HFF-Myc (cell line): ENCODE measurements around the gene ATG5.
"Not testable (repeated sequence)": the region's sequence is repeated elsewhere in the genome, so short reads cannot be mapped to it uniquely, and the experiment has no call there.

Source experiments
- DNase-seq: peaks from one replicate; pipeline ENCODE4 v3.0.0-alpha.2; 2011; ENCODE audit warnings: low read depth; ENCODE audit errors: extremely low read depth
- H3K4me3 ChIP-seq: replicated peaks from 2 replicates; pipeline ENCODE4 v1.5.1; 2011; ENCODE audit warnings: low read depth, mild to moderate bottlenecking, control low read depth, low read length
- CTCF ChIP-seq: IDR thresholded peaks from 2 replicates; pipeline ENCODE4 v1.5.1; 2012; ENCODE audit warnings: mild to moderate bottlenecking, low read depth, low read length, control low read depth; ENCODE audit errors: missing control alignments

The ATG5 gene

GRCh38 chr6:106244521-106244920 lies 81.0 kb downstream of the ATG5 start:
- TF ChIP-seq CTCF = no peak
- no peak for DNase-seq
- no peak overlapping the region for H3K4me3 ChIP-seq

GRCh38 chr6:106243261-106243660 lies 82.3 kb downstream of the ATG5 start:
- H3K4me3 ChIP-seq = no peak overlapping the region
- TF ChIP-seq CTCF = no peak
- no peak for DNase-seq

- H3K4me3 ChIP-seq = no peak overlapping the region
- TF ChIP-seq CTCF = no peak
- DNase-seq = no peak
Measured at GRCh38 chr6:106241498-106241897, 84.1 kb downstream of the ATG5 start.

GRCh38 chr6:106237286-106237685 lies 88.3 kb downstream of the ATG5 start:
- DNase-seq = no peak
- TF ChIP-seq CTCF = no peak
- no peak overlapping the region for H3K4me3 ChIP-seq

GRCh38 chr6:106229876-106230445 lies 95.6 kb downstream of the ATG5 start:
- H3K4me3 ChIP-seq, DNase-seq: not testable (repeated sequence)

- no peak for DNase-seq
- TF ChIP-seq CTCF = no peak
- no peak overlapping the region for H3K4me3 ChIP-seq
Measured at GRCh38 chr6:106227612-106228507, 97.7 kb downstream of the ATG5 start.

GRCh38 chr6:106226676-106227075 lies 98.9 kb downstream of the ATG5 start:
- TF ChIP-seq CTCF = no peak
- no peak overlapping the region for H3K4me3 ChIP-seq

More at GRCh38 chr6:106226676-106227075, 98.9 kb downstream of the ATG5 start:
- no peak for DNase-seq
